ENCODE results near the gene RPL18.
"Not testable (repeated sequence)": the region's sequence is repeated elsewhere in the genome, so short reads cannot be mapped to it uniquely, and the experiment has no call there.

The RPL18 gene

GRCh38 chr19:48611872-48612271, 7.1 kb downstream of the RPL18 start:
- no peak for DNase-seq

GRCh38 chr19:48609571-48610108, 9.3 kb downstream of the RPL18 start:
- DNase-seq: no peak

DNA sequence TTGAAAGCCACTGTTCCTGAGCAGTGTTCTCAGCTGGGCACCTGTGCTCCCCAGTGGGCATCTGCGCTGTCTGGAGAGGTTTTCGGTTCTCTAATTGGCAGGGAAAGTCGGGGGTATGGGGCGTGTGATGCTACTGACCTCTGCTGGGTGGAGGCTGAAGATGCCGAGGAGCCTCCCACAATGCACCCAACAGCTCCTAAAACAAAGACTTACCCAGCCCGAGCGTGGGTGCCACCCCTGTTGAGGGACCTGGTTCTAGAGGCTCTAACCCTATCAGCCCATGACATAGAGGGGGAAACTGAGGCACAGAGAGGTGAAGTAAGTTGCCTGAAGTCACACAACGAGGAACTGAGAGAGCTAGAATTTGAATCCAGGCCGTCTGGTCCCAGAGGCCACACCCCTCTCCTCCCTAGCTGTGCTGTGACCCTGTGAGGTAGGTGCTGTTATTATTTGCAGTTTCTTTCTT, 10.1 kb downstream of the RPL18 start:
- DNase-seq: peak; percentile 54

- DNase-seq: no peak
These were observed 11.6 kb downstream of the RPL18 start for GRCh38 chr19:48607359-48607755.

GRCh38 chr19:48606463-48607358, 12.3 kb downstream of the RPL18 start, which contains the start of gene SPACA4:
Gene SPACA4, plus strand, starts transcription at chr19:48606742. Its CDS starts 237 bp downstream, at chr19:48606979.
- DNase-seq: no peak

- no peak for DNase-seq
These were observed 15.1 kb downstream of the RPL18 start for GRCh38 chr19:48603850-48604249.

DNA sequence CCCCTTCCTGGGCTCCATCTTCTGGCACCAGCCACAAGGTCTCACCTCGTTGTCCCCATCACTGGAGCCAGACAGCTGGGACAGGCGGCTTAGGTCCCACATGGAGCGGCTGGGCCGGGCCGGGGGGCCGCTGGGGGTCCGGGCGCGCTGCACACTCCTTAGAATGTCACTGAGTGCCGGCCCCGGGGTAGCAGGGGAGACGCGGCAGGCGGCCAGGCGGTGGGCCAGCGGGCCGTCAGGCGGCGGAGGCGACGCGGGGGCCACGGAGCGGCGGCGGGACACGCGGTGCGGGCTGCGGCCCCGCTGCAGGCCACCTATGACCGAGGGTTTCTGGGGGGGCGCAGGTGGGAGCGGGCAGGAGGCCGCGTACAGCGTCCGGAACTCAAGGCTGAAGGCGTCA, 15.5 kb downstream of the RPL18 start:
- no peak for DNase-seq

DNA sequence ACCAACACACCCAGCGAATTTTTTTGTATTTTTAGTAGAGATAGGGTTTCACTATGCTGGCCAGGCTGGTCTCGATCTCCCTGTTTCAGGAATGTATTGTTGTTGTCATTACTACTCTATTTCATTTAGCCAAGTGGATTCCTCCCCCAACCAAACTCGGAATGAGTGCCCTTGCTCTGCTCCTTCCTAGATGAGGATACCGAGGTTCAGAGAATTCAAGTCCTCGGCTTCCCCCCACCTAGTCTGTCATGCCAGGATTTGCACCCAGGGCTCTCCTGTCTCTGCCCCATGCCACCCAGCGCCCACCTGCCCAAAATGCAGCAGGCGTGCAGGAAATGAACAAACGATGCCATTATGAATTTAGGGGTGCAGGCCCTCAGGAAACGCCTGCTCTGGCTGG, 16.0 kb downstream of the RPL18 start:
- DNase-seq: no peak

GRCh38 chr19:48600679-48601417, 18.1 kb downstream of the RPL18 start:
- DNase-seq: no peak

DNA sequence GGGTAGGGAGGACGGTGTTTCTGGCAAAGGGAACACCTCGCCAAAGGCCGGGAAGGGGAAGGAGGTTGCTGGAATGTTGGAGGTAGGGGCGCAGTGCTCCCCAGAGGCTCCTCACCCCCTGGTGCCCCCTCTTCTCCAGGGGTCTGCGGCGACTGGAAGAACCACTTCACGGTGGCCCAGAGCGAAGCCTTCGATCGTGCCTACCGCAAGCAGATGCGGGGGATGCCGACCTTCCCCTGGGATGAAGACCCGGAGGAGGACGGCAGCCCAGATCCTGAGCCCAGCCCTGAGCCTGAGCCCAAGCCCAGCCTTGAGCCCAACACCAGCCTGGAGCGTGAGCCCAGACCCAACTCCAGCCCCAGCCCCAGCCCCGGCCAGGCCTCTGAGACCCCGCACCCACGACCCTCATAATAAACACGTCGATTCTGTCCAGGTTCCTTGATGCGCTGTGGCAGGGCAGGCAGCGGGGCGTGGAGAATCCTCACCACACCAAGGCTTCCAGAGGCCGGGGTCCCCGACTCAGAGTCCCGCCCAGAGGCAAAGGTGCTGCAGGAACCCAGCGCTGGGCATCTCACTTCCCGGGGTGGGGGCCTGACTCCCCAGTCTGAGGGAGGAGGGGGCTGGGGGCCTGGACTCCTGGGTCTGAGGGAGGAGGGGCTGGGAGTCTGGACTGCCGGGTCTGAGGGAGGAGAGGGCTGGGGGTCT, 19.8 kb downstream of the RPL18 start:
- no peak for DNase-seq

GRCh38 chr19:48596679-48597465, 22.1 kb downstream of the RPL18 start:
- peak; percentile 27 for DNase-seq

GRCh38 chr19:48596237-48596636, 22.7 kb downstream of the RPL18 start:
- DNase-seq: no peak

GRCh38 chr19:48595833-48596232, 23.1 kb downstream of the RPL18 start:
- no peak for DNase-seq

GRCh38 chr19:48595171-48595570, 23.8 kb downstream of the RPL18 start:
- DNase-seq: no peak

GRCh38 chr19:48591021-48591420, 28.0 kb downstream of the RPL18 start:
- DNase-seq: no peak

GRCh38 chr19:48588670-48589401, 30.1 kb downstream of the RPL18 start:
- DNase-seq: peak; percentile 92

DNA sequence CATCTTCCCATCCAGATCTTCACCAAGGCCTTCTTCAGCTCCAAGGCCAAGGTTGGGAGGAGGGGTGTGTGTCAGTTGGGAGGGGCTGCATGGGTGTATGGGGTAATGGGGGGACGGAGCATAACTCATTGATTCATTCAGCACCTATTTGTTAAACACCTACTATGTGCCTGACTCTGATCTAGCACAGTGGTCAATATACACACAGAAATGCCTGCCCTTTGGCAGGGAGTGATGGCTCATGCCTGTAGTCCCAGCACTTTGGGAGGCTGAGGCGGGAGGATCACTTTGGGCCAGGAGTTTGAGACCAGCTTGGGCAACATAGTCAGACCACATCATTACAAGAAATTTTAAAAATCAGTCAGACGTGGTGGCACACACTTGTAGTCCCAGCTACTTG, 31.6 kb downstream of the RPL18 start:
- DNase-seq: no peak

GRCh38 chr19:48582168-48582567, 36.8 kb downstream of the RPL18 start:
- no peak for DNase-seq

GRCh38 chr19:48578891-48579290, 40.1 kb downstream of the RPL18 start:
- DNase-seq: no peak

DNA sequence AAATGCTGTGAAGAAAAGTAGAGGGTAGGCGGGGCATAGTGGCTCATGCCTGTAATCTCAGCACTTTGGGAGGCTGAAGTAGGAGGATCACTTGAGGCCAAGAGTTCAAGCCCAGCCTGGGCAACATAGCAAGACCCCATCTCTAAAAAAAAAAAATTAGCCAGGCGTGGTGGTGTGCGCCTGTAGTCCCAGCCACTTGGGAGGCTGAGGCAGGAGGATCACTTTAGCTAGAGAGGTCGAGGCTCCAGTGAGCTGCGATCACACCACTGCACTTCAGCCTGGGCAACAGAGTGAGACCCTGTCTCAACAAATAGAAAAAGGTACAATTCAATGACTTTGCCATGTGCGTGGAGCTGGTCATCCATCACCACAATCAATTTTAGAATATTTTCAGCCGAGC, 41.1 kb downstream of the RPL18 start:
- not testable (repeated sequence) for DNase-seq

DNA sequence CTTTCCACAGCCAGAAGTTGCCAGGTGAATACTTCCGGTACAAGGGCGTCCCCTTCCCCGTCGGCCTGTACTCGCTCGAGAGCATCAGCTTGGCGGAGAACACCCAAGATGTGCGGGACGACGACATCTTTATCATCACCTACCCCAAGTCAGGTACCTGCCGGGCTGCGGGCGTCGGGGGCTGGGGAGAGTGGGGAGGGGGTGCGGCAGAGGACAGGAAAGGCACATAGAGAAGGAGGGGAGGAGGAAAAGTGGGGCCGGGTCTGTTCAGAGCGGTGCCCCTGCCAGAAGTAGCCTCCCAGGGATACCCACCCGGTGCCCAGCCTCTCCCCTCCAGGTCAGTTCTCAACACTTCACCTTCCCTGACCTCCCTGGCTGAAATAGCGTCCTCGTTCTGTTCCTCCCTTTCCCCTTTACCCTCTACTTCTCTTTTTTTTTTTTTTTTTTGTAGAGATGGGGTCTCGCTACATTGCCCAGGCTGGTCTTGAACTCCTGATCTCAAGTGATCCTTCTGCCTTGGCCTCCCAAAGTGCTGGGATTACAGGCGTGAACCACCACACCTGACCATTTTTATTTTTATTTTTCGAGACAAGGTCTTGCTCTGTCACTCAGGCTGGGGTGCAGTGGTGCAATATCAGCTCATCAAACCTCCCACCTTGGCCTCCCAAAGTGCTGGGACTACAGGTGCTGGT, 42.9 kb downstream of the RPL18 start:
- DNase-seq: no peak

Data from stimulated activated CD4-positive, alpha-beta T cell treated with anti-CD3 and anti-CD28 coated beads, Interleukin-15, amount 100 ng/mL, for 24 hours (primary cell).